Choroid plexus epithelial cell (primary cell): Measurements from ENCODE around the gene COL4A6.
"Not testable (repeated sequence)": the region's sequence is repeated elsewhere in the genome, so short reads cannot be mapped to it uniquely, and the experiment has no call there.

Experiments
- DNase-seq: peaks from one replicate; pipeline ENCODE4 v3.0.0-alpha.2; 2010; ENCODE audit warnings: low read depth
- H3K4me3 ChIP-seq: 2 replicates; pipeline ENCODE4 v1.5.1; 2011; ENCODE audit warnings: low read depth, mild to moderate bottlenecking, control low read depth, low read length, moderate library complexity
- CTCF ChIP-seq: conservative IDR thresholded peaks from 2 replicates; pipeline ENCODE4 v1.5.1; 2011; ENCODE audit warnings: low read depth, mild to moderate bottlenecking, control low read depth, inconsistent platforms, low read length, moderate library complexity

The COL4A6 gene

GRCh38 chrX:108415146-108415545 lies 23.1 kb downstream of the COL4A6 start:
- no peak for DNase-seq

GRCh38 chrX:108412783-108413182 lies 25.4 kb downstream of the COL4A6 start:
- no peak for TF ChIP-seq CTCF
- DNase-seq, result no peak
- no peak overlapping the region for H3K4me3 ChIP-seq

More at GRCh38 chrX:108415146-108415545, 23.1 kb downstream of the COL4A6 start:
- TF ChIP-seq CTCF, result no peak
- no peak overlapping the region for H3K4me3 ChIP-seq

DNA sequence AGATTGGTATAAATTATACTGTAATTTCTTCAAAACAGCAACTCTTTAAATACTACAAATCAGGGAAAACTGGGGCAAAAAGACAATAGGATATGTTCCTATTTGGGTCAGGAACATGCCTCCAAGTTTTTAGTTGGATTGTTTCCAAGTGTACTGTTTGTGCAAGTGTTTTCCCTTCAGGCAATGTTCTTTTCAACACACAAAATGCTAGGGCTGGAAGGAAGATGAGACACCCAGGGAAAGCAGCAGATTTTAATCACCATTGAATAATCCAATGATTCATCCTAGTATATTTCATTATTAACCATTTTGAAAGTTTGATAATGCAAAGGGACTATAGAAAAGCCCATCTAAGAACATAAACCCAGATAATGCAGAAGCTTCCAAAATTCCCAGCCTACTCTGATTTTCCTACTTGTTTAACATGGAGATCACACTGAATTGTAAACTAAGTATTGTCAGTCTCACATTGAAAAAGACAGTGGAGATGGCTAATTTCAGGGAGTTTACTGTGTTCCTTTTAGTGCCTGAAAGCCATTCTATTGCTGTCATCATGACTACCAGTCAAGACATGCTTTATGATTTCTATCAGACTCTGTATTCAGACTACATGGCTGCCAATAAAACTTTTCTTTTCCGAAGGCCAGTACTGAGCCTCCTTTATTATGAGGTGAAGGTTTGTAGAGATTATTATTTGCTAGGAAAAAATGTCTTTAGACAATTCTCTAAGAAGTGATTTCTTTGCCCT lies 38.6 kb downstream of the COL4A6 start:
- TF ChIP-seq CTCF, result no peak
- peak; percentile 40 for DNase-seq
- H3K4me3 ChIP-seq, result no peak overlapping the region

DNA sequence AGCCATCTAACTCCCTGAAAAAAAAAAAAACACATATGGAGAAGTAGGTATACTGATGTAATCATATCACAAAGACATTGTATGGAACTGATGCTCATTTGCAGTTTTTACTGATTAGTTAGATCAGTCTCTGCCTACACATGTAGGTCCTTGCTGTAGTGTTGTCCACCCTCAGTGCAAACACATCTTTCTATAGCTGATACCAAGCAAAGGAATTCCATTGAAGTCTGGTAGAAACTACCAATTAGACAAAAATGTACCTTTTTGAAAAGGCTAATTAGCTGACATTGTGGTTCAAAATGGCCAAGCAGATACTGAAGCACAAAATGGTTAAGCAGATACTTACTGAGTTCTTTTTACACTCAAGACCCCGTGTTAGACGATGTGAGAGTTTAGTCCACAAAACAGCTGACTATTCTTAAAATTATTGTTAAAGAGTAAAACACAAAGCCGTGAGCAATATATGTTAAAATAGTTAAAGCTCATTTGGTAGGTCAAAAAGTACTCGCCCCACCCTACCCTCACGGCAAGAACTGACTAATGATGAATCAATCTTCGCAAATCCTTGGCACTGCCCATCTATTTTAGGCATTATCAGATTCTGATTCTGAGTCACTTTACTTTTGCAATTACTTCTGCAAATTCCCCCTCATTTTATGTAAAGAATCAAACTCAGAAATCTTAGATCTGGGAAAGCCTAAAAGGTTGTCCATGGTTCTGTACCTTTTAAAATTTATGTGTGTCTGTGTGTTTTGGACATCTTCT lies 40.4 kb downstream of the COL4A6 start:
- no peak overlapping the region for H3K4me3 ChIP-seq
- DNase-seq, result no peak
- TF ChIP-seq CTCF, result no peak

- DNase-seq, result no peak
- no peak for TF ChIP-seq CTCF
- H3K4me3 ChIP-seq, result no peak overlapping the region
Measured at GRCh38 chrX:108396986-108397385, 41.2 kb downstream of the COL4A6 start.

DNA sequence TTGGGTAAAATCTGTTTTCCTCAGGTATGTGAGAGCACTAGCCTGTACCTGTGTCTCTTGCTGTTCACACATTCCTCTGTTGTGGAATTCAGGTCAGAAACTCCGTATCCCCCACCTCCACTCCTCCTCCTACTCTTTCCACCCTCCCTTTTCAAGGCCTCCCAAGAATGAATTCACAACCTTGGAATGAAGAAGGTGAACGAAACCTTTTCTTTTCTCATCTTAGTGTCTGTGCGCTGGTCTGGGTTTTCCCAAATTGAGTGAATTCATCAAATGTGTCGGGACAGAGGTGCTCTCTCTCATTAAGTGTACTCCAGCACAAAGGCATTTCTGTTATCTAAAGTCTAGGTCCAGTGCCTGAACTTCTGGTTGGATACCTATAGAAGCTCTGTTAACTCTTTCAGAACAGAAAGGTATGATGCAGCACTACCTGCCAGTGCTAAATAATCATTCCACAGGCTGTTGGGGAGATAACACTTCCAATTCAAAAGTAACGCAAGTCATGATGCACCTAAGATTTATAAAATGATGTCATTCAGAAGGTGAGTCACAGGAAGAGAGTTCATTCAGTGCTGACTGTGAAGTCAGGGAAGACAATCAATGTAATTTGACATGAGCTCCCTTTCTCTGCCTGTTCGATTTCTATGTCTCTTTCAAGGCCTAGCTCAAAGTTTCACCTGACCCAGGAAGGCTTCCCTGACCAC lies 41.9 kb downstream of the COL4A6 start:
- H3K4me3 ChIP-seq, result no peak overlapping the region
- no peak for TF ChIP-seq CTCF
- peak; percentile 26 for DNase-seq

GRCh38 chrX:108390976-108391717 lies 47.1 kb downstream of the COL4A6 start:
- not testable (repeated sequence) for H3K4me3 ChIP-seq, DNase-seq
